A673 (cell line): ENCODE measurements around the gene VWF.

Experiments
- EZH2 ChIP-seq: fragments of 200-600 bp; sonication (generic); IDR thresholded peaks from 2 replicates; pipeline ENCODE4 v1.6.1; 2017; ENCODE audit warnings: borderline replicate concordance, low read depth, mild to moderate bottlenecking, mixed read lengths, antibody characterized with exemption, low read length; ENCODE audit not compliant: poor library complexity, severe bottlenecking
- TF ChIP-seq, protein P1 (sequence below): fragments of 300-800, 200-600 bp; sonication (generic); conservative IDR thresholded peaks from 2 replicates; pipeline ENCODE4 v1.5.1; 2017; ENCODE audit warnings: low read depth, mild to moderate bottlenecking, antibody characterized with exemption, low read length, moderate library complexity, mixed read lengths

DNA sequence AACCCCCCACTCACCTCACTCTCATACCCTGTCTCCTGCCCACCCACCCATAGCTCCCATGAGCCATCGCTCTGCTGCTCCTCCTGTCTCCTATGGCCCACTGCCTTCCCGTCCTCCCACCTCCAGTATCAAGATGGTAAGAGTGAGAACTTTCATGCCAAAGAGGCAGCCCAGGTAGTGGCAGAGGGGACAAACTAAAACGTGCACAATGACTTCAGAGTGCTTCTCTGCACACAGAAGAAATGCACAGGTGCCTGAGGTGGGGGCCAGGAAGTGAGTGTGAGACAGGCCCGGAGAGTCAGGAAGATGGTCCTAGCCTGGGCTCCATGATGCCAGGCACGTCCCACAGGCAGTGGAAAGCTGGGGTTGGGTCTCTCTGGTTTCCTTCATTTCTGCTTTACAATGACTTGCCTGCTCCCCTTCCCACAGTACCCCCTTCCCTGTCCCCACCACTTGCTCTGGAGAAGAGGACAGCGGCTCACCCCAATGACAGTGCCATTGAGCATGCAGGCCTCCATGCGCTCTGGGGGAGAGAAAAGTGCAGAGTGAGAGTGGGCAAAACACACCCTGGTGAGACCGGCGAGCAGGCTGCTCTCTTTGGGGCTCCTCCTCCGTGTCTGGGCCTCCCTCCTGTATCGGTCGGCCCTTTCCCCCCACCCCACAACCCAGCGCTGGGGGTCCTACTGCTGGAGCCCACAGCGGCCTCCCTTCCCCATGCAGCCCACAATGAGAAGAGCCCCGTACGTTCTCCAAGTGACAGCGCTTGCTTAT is 156.6 kb downstream of the VWF start:
- TF ChIP-seq, protein P1, sequence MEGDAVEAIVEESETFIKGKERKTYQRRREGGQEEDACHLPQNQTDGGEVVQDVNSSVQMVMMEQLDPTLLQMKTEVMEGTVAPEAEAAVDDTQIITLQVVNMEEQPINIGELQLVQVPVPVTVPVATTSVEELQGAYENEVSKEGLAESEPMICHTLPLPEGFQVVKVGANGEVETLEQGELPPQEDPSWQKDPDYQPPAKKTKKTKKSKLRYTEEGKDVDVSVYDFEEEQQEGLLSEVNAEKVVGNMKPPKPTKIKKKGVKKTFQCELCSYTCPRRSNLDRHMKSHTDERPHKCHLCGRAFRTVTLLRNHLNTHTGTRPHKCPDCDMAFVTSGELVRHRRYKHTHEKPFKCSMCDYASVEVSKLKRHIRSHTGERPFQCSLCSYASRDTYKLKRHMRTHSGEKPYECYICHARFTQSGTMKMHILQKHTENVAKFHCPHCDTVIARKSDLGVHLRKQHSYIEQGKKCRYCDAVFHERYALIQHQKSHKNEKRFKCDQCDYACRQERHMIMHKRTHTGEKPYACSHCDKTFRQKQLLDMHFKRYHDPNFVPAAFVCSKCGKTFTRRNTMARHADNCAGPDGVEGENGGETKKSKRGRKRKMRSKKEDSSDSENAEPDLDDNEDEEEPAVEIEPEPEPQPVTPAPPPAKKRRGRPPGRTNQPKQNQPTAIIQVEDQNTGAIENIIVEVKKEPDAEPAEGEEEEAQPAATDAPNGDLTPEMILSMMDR, result no peak
- TF ChIP-seq EZH2, result no peak
